Chondrocyte (in vitro differentiated cells): ENCODE results near the gene KLK8. TPM values are rescaled to one million over a fixed set of nuclear protein-coding genes. Genes with fewer than 3 reads are reported as not detected.

Source experiments
- DNase-seq: peaks from one replicate; pipeline ENCODE4 v3.0.0; 2021; ENCODE audit warnings: mixed read lengths, low spot score
- H3K27ac Mint-ChIP-seq: one replicate; pipeline ENCODE4 v1.8.0; 2021; ENCODE audit warnings: mild to moderate bottlenecking, moderate library complexity, mixed read lengths; ENCODE audit not compliant: unreplicated experiment
- H3K27me3 Mint-ChIP-seq: 2 replicates; pipeline ENCODE4 v1.8.0; 2021; ENCODE audit warnings: low read depth, mixed read lengths
- H3K36me3 Mint-ChIP-seq: 2 replicates; pipeline ENCODE4 v1.8.0; 2021; ENCODE audit warnings: low read depth, mixed read lengths
- H3K4me1 Mint-ChIP-seq: 2 replicates; pipeline ENCODE4 v1.8.0; 2021; ENCODE audit warnings: low read depth, mild to moderate bottlenecking, mixed read lengths
- H3K4me3 Mint-ChIP-seq: one replicate; pipeline ENCODE4 v1.8.0; 2021; ENCODE audit warnings: mild to moderate bottlenecking, moderate library complexity, mixed read lengths; ENCODE audit not compliant: unreplicated experiment
- H3K9me3 Mint-ChIP-seq: 2 replicates; pipeline ENCODE4 v1.8.0; 2021; ENCODE audit warnings: low read depth, mixed read lengths
- total RNA-seq: library from RNA; stranded (reverse); gene quantifications from 3 replicates; pipeline ENCODE4 v1.2.1, GENCODE V29; 2021
- TF ChIP-seq, protein P1 (sequence below): fragments of 200-600 bp; sonication (generic); IDR thresholded peaks from 2 replicates; pipeline ENCODE4 v1.5.0; 2021; ENCODE audit warnings: antibody characterized with exemption, mild to moderate bottlenecking, moderate library complexity

The KLK8 gene
- total RNA-seq, 1 donor from 2014 or later = not detected

DNA sequence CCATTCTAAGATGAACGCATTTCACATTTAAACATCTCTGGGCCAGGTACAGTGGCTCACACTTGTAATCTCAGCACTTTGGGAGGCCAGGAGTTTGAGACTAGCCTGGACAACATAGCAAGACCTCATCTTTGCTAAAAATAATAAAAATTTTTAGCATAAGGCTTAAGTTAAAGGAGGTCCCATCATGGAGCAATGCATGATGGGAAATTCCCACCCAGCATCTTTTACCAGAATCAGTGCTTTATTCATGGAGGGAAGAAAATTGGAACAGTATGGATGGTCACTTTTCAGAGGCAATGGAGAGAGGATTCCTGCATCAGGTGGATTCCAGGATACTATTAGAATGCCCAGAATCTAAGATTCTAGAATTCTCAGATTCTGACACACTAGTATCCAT, 3.8 kb upstream of the KLK8 start:
- DNase-seq = no peak
- TF ChIP-seq, protein P1, sequence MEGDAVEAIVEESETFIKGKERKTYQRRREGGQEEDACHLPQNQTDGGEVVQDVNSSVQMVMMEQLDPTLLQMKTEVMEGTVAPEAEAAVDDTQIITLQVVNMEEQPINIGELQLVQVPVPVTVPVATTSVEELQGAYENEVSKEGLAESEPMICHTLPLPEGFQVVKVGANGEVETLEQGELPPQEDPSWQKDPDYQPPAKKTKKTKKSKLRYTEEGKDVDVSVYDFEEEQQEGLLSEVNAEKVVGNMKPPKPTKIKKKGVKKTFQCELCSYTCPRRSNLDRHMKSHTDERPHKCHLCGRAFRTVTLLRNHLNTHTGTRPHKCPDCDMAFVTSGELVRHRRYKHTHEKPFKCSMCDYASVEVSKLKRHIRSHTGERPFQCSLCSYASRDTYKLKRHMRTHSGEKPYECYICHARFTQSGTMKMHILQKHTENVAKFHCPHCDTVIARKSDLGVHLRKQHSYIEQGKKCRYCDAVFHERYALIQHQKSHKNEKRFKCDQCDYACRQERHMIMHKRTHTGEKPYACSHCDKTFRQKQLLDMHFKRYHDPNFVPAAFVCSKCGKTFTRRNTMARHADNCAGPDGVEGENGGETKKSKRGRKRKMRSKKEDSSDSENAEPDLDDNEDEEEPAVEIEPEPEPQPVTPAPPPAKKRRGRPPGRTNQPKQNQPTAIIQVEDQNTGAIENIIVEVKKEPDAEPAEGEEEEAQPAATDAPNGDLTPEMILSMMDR = no peak
- H3K9me3 Mint-ChIP-seq = no peaks in the 10 kb centered on the region
- no peak overlapping the region for H3K4me3 Mint-ChIP-seq
- H3K4me1 Mint-ChIP-seq = no peaks in the 10 kb centered on the region
- H3K27me3 Mint-ChIP-seq = peaks cover 29% of the 10 kb centered on the region
- no peaks in the 10 kb centered on the region for H3K36me3 Mint-ChIP-seq
- no peak overlapping the region for H3K27ac Mint-ChIP-seq

DNA sequence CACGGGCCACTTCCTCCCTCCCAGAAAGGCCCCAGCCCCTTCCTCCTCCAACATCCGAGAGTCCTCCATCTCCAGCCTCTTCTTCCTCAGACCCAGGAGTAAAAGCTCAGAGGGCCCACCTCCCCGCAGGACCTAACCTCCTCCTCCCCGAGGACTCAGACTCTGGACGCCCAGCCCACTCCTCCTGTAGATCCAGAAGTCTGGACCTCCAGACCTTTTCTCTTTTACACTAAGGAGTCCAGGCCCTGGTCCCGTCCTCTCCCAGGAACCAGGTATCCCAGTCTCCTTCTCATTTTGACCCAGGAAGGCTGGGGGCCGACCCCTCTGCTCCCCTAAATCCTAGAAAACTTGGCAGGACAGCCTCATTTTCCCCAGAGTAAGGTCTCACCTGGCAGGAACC, 1.9 kb upstream of the KLK8 start:
- Mint-ChIP-seq H3K27me3 (peaks cover 19% of the 10 kb centered on the region), H3K4me1 (no peaks in the 10 kb centered on the region), H3K36me3 (no peaks in the 10 kb centered on the region), H3K9me3 (no peaks in the 10 kb centered on the region), H3K4me3 (no peak overlapping the region), H3K27ac (no peak overlapping the region)
- TF ChIP-seq, protein P1 = no peak
- no peak for DNase-seq

DNA sequence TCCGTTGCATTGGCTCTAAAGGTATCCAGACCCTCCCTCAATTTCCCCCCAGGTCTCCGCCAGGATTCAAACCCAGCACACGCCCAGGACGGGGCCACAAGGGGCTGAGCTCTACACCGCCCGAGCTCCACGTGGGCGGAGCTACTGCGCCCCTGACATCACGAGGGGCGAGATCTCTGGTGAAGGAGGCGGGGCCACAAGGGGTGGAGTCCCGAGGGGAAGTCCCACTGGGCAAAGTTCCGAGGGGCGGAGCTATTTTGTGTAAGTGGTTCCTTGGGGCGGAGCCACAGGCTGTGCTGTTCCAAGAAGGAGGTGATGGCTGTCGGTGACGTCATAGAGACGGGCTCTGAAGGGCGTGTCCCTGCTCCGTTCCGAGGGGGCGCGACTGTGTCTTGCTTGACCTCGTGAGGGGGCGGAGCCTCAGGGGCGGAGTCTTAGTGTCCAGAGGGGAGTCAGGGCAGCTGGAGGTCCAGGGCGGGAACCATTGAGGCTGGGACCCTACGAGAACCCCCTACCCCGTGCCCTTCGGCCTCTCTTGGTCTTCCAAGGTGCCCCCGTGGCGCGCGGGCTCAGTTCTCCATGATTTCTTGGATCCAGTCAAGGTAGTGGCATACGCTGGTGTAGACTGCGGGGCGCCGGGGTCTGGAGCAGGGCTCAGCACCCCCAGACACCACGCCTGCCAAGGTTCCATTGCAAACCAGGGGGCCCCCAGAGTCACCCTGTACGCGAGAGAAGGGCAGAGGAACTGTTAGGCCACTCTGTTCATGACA, 1.3 kb upstream of the KLK8 start:
- no peak overlapping the region for H3K27ac Mint-ChIP-seq
- peaks cover 19% of the 10 kb centered on the region for H3K27me3 Mint-ChIP-seq
- H3K4me3 Mint-ChIP-seq = no peak overlapping the region

DNA sequence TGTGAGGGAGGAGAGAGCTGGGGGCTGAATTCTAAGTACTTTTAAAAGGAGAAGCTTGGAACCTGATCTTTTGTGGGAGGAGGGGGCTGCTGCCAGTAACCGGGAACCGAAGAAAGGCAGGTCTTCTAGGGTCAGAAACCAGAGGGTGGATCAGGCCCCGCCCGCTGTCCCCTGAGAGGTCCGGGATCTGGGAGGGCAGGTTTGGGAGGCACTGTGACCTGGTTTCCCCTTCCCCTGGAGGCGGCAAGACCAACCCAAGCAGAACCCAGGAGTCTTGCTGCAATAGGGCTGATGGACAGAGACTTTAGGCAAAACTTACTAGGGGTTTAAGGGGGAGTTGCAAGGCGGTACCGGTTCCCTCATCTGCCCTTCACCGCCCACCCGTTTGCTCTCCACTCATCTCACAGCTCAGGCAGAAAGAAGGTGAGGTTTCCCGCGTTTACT, 707 bp upstream of the KLK8 start:
- no peaks in the 10 kb centered on the region for H3K36me3 Mint-ChIP-seq
- TF ChIP-seq, protein P1 = no peak
- H3K27ac Mint-ChIP-seq = no peak overlapping the region
- no peaks in the 10 kb centered on the region for H3K4me1 Mint-ChIP-seq
- H3K27me3 Mint-ChIP-seq = peaks cover 19% of the 10 kb centered on the region
- no peaks in the 10 kb centered on the region for H3K9me3 Mint-ChIP-seq
- H3K4me3 Mint-ChIP-seq = no peak overlapping the region
- no peak for DNase-seq

More for the DNA sequence above, 1.3 kb upstream of the KLK8 start:
- no peak for DNase-seq
- H3K36me3 Mint-ChIP-seq = no peaks in the 10 kb centered on the region
- H3K4me1 Mint-ChIP-seq = no peaks in the 10 kb centered on the region
- H3K9me3 Mint-ChIP-seq = no peaks in the 10 kb centered on the region
- TF ChIP-seq, protein P1 = no peak

DNA sequence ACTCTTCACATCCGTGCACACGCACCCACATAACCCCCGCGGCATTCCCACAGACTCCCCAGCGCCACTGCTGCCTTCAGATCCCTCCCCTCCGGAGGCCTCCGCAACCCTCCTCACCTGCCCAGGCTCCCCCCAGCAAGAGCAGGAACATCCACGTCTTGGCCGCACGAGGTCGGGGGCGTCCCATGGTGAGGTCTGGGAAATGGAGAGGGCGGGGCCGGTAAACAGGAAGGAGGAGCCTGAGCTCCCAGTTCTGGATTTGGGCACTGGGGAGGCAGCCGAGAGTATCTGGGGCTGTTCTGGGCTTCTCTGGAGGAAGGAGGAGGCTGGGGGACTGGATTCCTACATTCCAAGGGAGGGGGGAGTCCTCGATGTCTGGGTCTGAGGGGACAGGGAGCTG, 423 bp downstream of the KLK8 start:
- H3K27me3 Mint-ChIP-seq = peaks cover 17% of the 10 kb centered on the region
- TF ChIP-seq, protein P1 = no peak
- H3K9me3 Mint-ChIP-seq = no peaks in the 10 kb centered on the region
- H3K4me1 Mint-ChIP-seq = no peaks in the 10 kb centered on the region
- H3K4me3 Mint-ChIP-seq = no peak overlapping the region
- H3K27ac Mint-ChIP-seq = no peak overlapping the region
- no peak for DNase-seq
- no peaks in the 10 kb centered on the region for H3K36me3 Mint-ChIP-seq
